Measurements from ENCODE around the gene OSBPL3.

DNA sequence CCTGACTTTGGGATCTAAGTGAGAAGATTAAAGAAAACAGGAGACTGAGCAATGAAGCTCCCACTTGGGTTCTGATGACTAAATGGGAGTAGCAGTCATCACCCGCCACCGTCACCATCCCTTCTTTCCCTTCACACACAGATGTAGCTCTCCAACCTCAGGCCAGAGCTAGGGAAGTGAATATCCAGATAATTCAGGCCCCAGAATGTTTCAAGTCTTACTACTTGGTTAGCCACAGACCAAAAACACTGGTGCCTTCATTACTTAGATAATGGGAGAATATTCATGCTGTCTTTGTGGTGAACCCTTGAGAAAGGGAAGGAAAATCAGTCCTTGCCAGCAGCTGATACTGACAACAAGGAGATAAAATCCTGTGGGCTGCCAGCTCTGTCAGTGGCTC is 100.7 kb downstream of the OSBPL3 start:
- TF ChIP-seq CEBPB (IDR thresholded peaks at IDR 0.05; ENCODE audit: low read depth) (no peak), REST (IDR thresholded peaks at IDR 0.05; ENCODE audit: low read depth) (no peak), POLR2AphosphoS5 (IDR thresholded peaks at IDR 0.05; ENCODE audit: low read depth, low read length) (no peak), CTCF (IDR thresholded peaks at IDR 0.05 in 2 of 3, conservative IDR thresholded peaks at IDR 0.05 in 1 of 3; ENCODE audit: borderline replicate concordance in 1 of 3, insufficient read depth in 1 of 3, low read depth in 2 of 3, low read length in 2 of 3) (no peak), EZH2phosphoT487 (IDR thresholded peaks at IDR 0.05; ENCODE audit: borderline replicate concordance) (no peak), ZNF274 (IDR thresholded peaks at IDR 0.05; ENCODE audit: low read depth, low read length) (no peak), JUND (IDR thresholded peaks at IDR 0.05) (no peak), ATF3 (IDR thresholded peaks at IDR 0.05) (no peak), RAD21 (IDR thresholded peaks at IDR 0.05; ENCODE audit: low read depth) (no peak), EZH2 (IDR thresholded peaks at IDR 0.05) (no peak), POLR2A (IDR thresholded peaks at IDR 0.05; ENCODE audit: borderline replicate concordance, extremely low read depth, insufficient read depth, insufficient read length) (no peak), ZFX (IDR thresholded peaks at IDR 0.05) (no peak)

All from HCT116 (cell line).